ENCODE measurements around the gene BBS7.
A peak's percentile ranks its signal among the peaks of the same experiment; 100 is the strongest.

Gene BBS7

GRCh38 chr4:121869841-121870822, at the start of gene BBS7:
Gene BBS7 (minus strand): TSS chr4:121870474. CDS start chr4:121870313, 161 bp downstream.
- DNase-seq (ENCODE audit: low read depth in 2 of 2), result peak; percentile 83 to 95

GRCh38 chr4:121913667-121914066, 43.4 kb upstream of the BBS7 start:
- DNase-seq (ENCODE audit: low read depth in 2 of 2), result no peak

- no peak for DNase-seq (ENCODE audit: low read depth in 2 of 2)
Measured at GRCh38 chr4:121908346-121908745, 38.1 kb upstream of the BBS7 start.

- DNase-seq (ENCODE audit: low read depth in 2 of 2), result peak in 1 of 2 donors; percentile 8
Measured at GRCh38 chr4:121900132-121900983, 30.1 kb upstream of the BBS7 start.

- DNase-seq (ENCODE audit: low read depth in 2 of 2), result no peak
Measured at GRCh38 chr4:121898150-121898549, 27.9 kb upstream of the BBS7 start.

GRCh38 chr4:121888134-121888533, 17.9 kb upstream of the BBS7 start:
- no peak for DNase-seq (ENCODE audit: low read depth in 2 of 2)

GRCh38 chr4:121885115-121885514, 14.8 kb upstream of the BBS7 start:
- no peak for DNase-seq (ENCODE audit: low read depth in 2 of 2)

GRCh38 chr4:121881158-121881557, 10.9 kb upstream of the BBS7 start:
- no peak for DNase-seq (ENCODE audit: low read depth in 2 of 2)

- no peak for DNase-seq (ENCODE audit: low read depth in 2 of 2)
Measured at GRCh38 chr4:121879135-121879534, 8.9 kb upstream of the BBS7 start.

GRCh38 chr4:121877041-121877773, 6.9 kb upstream of the BBS7 start:
- DNase-seq (ENCODE audit: low read depth in 2 of 2), result no peak

- no peak for DNase-seq (ENCODE audit: low read depth in 2 of 2)
Measured at GRCh38 chr4:121876070-121876469, 5.8 kb upstream of the BBS7 start.

- DNase-seq (ENCODE audit: low read depth in 2 of 2), result no peak
Measured at GRCh38 chr4:121875652-121876051, 5.4 kb upstream of the BBS7 start.

GRCh38 chr4:121873604-121874003, 3.3 kb upstream of the BBS7 start:
- no peak for DNase-seq (ENCODE audit: low read depth in 2 of 2)

GRCh38 chr4:121863799-121864198, 6.5 kb downstream of the BBS7 start:
- no peak for DNase-seq (ENCODE audit: low read depth in 2 of 2)

- DNase-seq (ENCODE audit: low read depth in 2 of 2), result no peak
Measured at GRCh38 chr4:121861426-121861825, 8.8 kb downstream of the BBS7 start.

GRCh38 chr4:121860121-121860520, 10.2 kb downstream of the BBS7 start:
- DNase-seq (ENCODE audit: low read depth in 2 of 2), result no peak

- no peak for DNase-seq (ENCODE audit: low read depth in 2 of 2)
Measured at GRCh38 chr4:121851354-121851753, 18.9 kb downstream of the BBS7 start.

GRCh38 chr4:121846662-121847061, 23.6 kb downstream of the BBS7 start:
- DNase-seq (ENCODE audit: low read depth in 2 of 2), result no peak

GRCh38 chr4:121842862-121843261, 27.4 kb downstream of the BBS7 start:
- no peak for DNase-seq (ENCODE audit: low read depth in 2 of 2)

GRCh38 chr4:121838136-121838535, 32.1 kb downstream of the BBS7 start:
- DNase-seq (ENCODE audit: low read depth in 2 of 2), result no peak

- DNase-seq (ENCODE audit: low read depth in 2 of 2), result no peak
Measured at GRCh38 chr4:121829511-121829910, 40.8 kb downstream of the BBS7 start.

GRCh38 chr4:121827853-121828252, 42.4 kb downstream of the BBS7 start:
- DNase-seq (ENCODE audit: low read depth in 2 of 2), result no peak

Measured in stimulated activated CD4-positive, alpha-beta T cell treated with anti-CD3 and anti-CD28 coated beads, Interleukin-1b, Interleukin-23, amount 100 ng/mL, for 1 hour (primary cell).